ENCODE results near the gene NOLC1.

Gene NOLC1

GRCh38 chr10:102153093-102153620 lies 968 bp downstream of the NOLC1 start:
- no peak for TF ChIP-seq CTCF (IDR thresholded peaks at IDR 0.05)

DNA sequence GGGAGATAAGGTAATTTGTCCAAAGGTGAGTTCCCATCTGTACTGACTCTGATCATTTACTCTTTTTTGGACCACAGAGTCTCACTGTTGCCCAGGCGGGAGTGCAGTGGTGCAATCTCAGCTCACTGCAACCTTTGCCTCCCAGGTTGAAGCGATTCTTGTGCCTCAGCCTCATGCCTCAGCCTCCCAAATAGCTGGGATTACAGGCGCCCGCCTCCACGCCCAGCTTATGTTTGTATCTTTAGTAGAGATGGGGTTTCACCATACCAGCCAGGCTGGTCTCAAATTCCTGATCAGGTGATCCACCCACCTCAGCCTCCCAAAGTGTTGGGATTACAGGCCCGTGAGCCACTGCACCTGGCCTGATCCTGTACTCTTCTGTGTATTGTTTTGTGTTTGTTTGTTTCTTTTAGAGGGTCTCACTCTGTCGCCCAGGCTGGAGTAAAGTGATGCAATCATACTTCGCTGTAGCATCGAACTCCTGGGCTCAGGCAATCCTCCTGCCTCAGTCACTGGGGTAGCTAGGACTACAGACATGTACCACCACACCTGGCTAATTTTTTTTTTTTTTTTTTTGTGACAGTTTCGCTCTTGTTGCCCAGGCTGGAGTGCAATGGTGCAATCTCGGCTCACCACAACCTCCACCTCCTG lies 2.4 kb downstream of the NOLC1 start:
- TF ChIP-seq CTCF (IDR thresholded peaks at IDR 0.05): no peak

DNA sequence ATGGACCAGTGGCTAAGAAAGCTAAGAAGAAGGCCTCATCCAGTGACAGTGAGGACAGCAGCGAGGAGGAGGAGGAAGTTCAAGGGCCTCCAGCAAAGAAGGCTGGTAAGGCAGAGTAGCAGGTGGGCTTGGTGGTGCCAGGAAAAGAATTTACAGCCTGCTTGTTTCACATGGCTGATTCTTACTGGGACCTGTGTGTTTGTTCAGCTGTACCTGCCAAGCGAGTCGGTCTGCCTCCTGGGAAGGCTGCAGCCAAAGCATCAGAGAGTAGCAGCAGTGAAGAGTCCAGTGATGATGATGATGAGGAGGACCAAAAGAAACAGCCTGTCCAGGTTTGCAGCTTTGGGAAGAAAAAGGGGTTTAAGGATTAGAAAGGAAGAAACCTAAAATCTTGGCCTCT lies 5.0 kb downstream of the NOLC1 start:
- no peak for TF ChIP-seq CTCF (IDR thresholded peaks at IDR 0.05)

GRCh38 chr10:102159051-102159597 lies 6.9 kb downstream of the NOLC1 start:
- TF ChIP-seq CTCF (IDR thresholded peaks at IDR 0.05): no peak

- no peak for TF ChIP-seq CTCF (IDR thresholded peaks at IDR 0.05)
Measured at GRCh38 chr10:102159831-102160230, 7.6 kb downstream of the NOLC1 start.

- no peak for TF ChIP-seq CTCF (IDR thresholded peaks at IDR 0.05)
Measured at GRCh38 chr10:102163342-102163989, 11.3 kb downstream of the NOLC1 start.

DNA sequence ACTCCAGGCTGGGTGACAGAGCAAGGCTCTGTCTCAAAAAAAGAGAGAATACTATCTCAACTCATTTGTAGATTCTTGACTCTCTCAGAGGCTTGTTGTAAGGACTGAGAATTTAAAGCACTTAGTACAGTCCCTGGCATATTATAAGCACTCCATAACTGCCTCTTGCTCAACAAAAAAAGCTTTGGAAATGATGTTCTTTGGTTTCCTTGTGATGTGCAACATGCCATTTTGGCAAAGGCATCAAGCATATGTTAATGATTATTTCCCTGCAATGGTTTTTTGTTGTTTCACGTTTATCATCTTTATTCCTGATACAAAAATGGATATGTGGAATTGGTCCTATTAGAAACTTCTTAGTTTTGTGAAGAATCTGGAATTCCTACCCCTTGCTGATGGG lies 15.7 kb downstream of the NOLC1 start:
- TF ChIP-seq CTCF (IDR thresholded peaks at IDR 0.05): no peak
